Mesodermal cell (in vitro differentiated cells): ENCODE data around the gene DGKD.

Experiments used
- H3K27ac ChIP-seq: 2 replicates; pipeline ENCODE4 v1.7.0; 2013; ENCODE audit warnings: mild to moderate bottlenecking, low read depth, low read length, moderate library complexity; ENCODE audit not compliant: severe bottlenecking
- H3K36me3 ChIP-seq: 2 replicates; pipeline ENCODE4 v1.7.1; 2013; ENCODE audit warnings: mild to moderate bottlenecking, low read length, moderate library complexity; ENCODE audit not compliant: control insufficient read depth, insufficient read depth
- H3K4me1 ChIP-seq: one replicate; pipeline ENCODE4 v1.7.1; 2013; ENCODE audit warnings: mild to moderate bottlenecking, low read length; ENCODE audit not compliant: insufficient read depth, control insufficient read depth, poor library complexity, severe bottlenecking
- H3K4me3 ChIP-seq: 2 replicates; pipeline ENCODE4 v1.7.0; 2013; ENCODE audit warnings: low read length, control low read depth, mild to moderate bottlenecking; ENCODE audit not compliant: insufficient read depth, poor library complexity, severe bottlenecking; ENCODE audit errors: extremely low read depth
- H3K9me3 ChIP-seq: 2 replicates; pipeline ENCODE4 v1.7.1; 2013; ENCODE audit warnings: mild to moderate bottlenecking, low read length, moderate library complexity; ENCODE audit not compliant: control insufficient read depth
- WGBS, 2 experiments: methylation state at CpG; one replicate each; pipeline ENCODE4 v1.1.5; 2013; ENCODE audit warnings: missing lambda C conversion rate in 2 of 2; ENCODE audit not compliant: insufficient coverage in 2 of 2; 5-methylcytosine and 5-hydroxymethylcytosine counted together

DGKD gene

GRCh38 chr2:233352141-233352842 is 2.0 kb upstream of the DGKD start:
- Histone ChIP-seq H3K36me3 (no peaks in the 10 kb centered on the region), H3K27ac (no peak overlapping the region), H3K4me1 (peaks cover 28% of the 10 kb centered on the region), H3K4me3 (no peak overlapping the region), H3K9me3 (no peaks in the 10 kb centered on the region)
- 94 to 95% methylated on average over 15 to 19 of the region's 25 CpGs for WGBS, 2 experiments

GRCh38 chr2:233353101-233353768 is 1.1 kb upstream of the DGKD start:
- Histone ChIP-seq H3K4me1 (peaks cover 28% of the 10 kb centered on the region), H3K9me3 (no peaks in the 10 kb centered on the region), H3K36me3 (no peaks in the 10 kb centered on the region), H3K4me3 (no peak overlapping the region), H3K27ac (no peak overlapping the region)
- 81 to 85% methylated on average over 22 of the region's 22 CpGs for WGBS, 2 experiments

DNA sequence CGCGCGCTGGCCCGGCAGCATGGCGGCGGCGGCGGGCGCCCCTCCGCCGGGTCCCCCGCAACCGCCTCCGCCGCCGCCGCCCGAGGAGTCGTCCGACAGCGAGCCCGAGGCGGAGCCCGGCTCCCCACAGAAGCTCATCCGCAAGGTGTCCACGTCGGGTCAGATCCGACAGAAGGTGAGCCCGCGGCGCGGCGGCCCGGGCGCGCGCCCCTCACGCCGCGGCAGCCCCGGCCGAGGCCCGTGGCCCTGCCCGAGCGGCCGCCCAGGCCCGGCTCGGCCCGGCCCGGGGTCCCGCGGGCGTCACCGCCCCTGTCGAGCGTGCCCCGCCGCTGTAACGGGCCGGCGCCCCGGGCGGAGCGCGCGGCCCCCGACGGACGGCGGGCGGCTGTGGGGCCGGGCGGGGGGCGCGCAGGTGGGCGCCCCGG is 218 bp downstream of the DGKD start:
- Histone ChIP-seq H3K27ac (no peak overlapping the region), H3K4me3 (peak overlapping the region; percentile 56), H3K9me3 (no peaks in the 10 kb centered on the region), H3K36me3 (no peaks in the 10 kb centered on the region), H3K4me1 (peaks cover 28% of the 10 kb centered on the region)
- WGBS, 2 experiments: 0 to 1% methylated on average over 35 to 68 of the region's 77 CpGs

DNA sequence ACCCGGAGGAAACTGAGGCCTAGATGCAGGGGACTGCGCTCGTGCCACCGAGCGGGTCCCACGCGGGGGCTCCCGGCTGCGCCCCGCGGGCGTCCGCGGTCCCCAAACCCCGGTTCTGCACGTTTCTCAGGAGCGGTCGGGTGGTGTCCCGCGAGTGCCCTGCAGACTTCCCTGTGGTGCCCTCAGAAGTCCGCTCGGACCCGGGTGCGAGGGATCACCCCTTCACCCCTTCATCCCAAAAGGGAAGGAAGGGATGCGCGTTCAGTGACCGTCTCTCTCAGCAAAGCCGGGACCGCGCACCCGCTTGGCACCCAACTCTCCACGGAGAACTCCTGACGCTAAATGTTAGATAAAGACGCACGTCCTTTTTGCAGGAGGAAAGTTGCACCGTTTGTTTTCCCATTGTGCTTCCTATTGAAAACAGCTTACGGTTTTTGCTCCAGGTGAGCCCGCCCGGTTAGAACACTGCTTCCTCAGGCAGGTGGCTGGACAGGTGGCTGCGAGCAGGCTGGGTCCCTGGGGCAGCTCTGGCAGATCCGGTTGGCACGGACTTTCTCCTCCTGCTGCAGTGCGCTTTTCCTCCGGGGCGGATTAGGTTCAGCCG is 779 bp downstream of the DGKD start:
- no peaks in the 10 kb centered on the region for H3K36me3 ChIP-seq
- 8 to 9% methylated on average over 36 to 40 of the region's 46 CpGs for WGBS, 2 experiments

DNA sequence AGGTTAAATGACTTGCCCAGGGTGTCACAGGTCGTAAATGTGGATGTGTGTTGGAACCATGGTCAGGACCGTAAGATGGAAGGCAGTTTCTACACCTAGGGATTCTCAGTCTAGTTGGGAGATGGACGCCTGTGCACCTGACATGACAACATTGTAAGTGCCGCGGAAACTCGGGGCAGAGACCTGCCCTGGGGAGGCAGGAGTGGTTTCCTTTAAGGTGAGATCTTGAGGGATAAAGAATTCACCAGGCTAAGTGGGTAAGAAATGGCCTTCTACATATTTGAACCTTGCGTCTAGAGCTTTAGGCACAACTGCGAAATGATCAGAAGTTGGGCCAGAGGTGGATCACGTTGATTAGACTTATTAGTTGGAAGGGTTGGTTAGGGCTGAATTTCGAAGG is 1.6 kb downstream of the DGKD start:
- Histone ChIP-seq H3K9me3 (no peaks in the 10 kb centered on the region), H3K36me3 (no peaks in the 10 kb centered on the region), H3K4me3 (peak overlapping the region; percentile 56), H3K27ac (no peak overlapping the region), H3K4me1 (peaks cover 28% of the 10 kb centered on the region)
- WGBS, 2 experiments: 94 to 95% methylated on average over 7 to 8 of the region's 10 CpGs

More for the DNA sequence above, 779 bp downstream of the DGKD start:
- Histone ChIP-seq H3K27ac (no peak overlapping the region), H3K9me3 (no peaks in the 10 kb centered on the region), H3K4me1 (peaks cover 28% of the 10 kb centered on the region), H3K4me3 (peak overlapping the region; percentile 56)

DNA sequence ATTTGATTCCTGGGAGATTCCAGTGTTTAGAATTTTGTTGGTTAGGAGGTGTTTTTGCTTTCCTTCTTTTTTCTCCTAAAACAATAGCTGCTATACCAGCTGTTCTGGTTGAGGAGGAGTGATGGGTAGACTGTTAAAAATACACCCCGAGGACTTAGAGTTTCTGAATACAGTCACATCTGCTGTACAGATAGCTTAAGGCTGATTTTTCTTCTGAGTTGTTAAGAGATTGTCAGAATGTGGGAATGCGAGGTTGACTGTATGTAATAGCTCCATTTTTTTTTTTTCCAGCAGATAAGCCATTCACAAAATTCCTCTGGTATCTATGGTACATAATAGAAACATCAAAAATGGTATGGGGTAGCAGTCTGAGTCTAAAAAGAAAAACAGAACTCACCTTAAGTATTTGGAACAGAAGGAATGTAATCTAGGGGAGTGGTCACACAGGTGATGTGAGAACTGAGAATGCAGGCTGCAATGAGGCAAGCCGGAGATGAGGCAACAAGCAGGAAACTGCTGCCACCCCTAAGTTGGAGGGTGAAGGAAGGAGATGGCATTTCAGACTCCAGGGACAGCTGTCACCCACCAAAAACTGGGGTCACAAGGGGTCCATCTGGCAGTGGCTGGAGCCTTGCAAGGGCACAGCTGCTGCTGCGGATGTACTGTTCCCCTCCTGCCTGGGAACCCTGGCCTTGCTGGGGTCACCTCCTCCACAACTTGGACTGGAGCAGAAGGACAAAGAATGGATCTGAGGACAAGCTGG is 2.4 kb downstream of the DGKD start:
- 100% methylated on average over 2 to 3 of the region's 4 CpGs for WGBS, 2 experiments
- no peaks in the 10 kb centered on the region for H3K36me3 ChIP-seq
- H3K27ac ChIP-seq: no peak overlapping the region
- H3K4me3 ChIP-seq: no peak overlapping the region
- H3K4me1 ChIP-seq: peaks cover 25% of the 10 kb centered on the region
- H3K9me3 ChIP-seq: no peaks in the 10 kb centered on the region

DNA sequence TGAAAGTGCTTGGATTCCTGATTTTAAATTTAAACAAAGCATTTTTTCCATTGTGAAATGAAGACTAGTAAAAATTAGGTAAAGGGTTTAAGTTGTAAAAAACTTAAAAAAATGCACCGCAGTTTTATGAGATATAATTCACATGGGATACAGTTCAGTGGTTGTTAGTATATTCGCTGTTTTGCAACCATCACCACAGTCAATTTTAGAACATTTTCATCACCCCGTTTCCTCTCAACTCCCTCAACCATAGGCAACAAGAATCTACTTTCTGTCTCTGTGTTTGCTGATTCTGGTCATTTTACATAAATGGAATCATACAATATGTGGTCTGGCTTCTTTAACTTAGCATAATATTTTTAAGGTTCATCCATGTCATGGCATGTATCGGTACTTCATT is 4.0 kb downstream of the DGKD start:
- Histone ChIP-seq H3K36me3 (no peaks in the 10 kb centered on the region), H3K4me1 (peaks cover 25% of the 10 kb centered on the region), H3K27ac (no peak overlapping the region), H3K9me3 (no peaks in the 10 kb centered on the region), H3K4me3 (no peak overlapping the region)
- no CpG with 5 or more reads among the region's 4 CpGs for WGBS, 2 experiments

DNA sequence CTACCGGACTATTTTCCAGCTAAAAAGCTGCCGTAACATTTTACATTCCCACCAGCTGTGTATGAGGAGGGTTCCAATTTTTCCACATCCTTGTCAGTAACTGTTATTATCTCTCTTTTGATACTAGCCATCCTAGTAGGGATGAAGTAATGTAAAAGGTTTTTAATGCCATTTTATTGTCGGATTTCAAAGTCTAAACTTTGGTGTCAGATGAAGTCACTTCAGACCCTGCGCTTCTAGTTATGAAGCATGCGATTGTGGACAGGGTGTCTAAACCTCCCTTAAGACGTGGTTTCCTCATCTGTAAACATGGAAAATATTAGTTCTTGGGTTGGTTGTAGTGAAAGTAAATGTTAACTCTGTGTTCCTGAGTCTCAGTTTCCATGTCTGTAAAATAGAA is 4.7 kb downstream of the DGKD start:
- H3K4me3 ChIP-seq: no peak overlapping the region
- H3K36me3 ChIP-seq: peaks cover 3% of the 10 kb centered on the region
- WGBS, 2 experiments: 96 to 100% methylated on average over 3 to 4 of the region's 6 CpGs
- peaks cover 19% of the 10 kb centered on the region for H3K4me1 ChIP-seq
- no peaks in the 10 kb centered on the region for H3K9me3 ChIP-seq
- no peak overlapping the region for H3K27ac ChIP-seq

GRCh38 chr2:233359823-233360222 is 5.5 kb downstream of the DGKD start:
- H3K36me3 ChIP-seq: peaks cover 3% of the 10 kb centered on the region
- peaks cover 18% of the 10 kb centered on the region for H3K4me1 ChIP-seq
- 94% methylated on average over 2 of the region's 3 CpGs; no CpG with 5 or more reads in 1 of the 2 experiments for WGBS, 2 experiments
- no peaks in the 10 kb centered on the region for H3K9me3 ChIP-seq
- H3K4me3 ChIP-seq: no peak overlapping the region
- no peak overlapping the region for H3K27ac ChIP-seq

- WGBS, 2 experiments: 44 to 78% methylated on average over 2 to 3 of the region's 4 CpGs
- peak overlapping the region; percentile 86 for H3K27ac ChIP-seq
Measured at GRCh38 chr2:233360771-233361176, 6.5 kb downstream of the DGKD start.

More at GRCh38 chr2:233360771-233361176, 6.5 kb downstream of the DGKD start:
- Histone ChIP-seq H3K9me3 (no peaks in the 10 kb centered on the region), H3K4me1 (peaks cover 18% of the 10 kb centered on the region), H3K4me3 (no peak overlapping the region), H3K36me3 (peaks cover 3% of the 10 kb centered on the region)
